Gastrocnemius medialis (tissue), 4 donors: ENCODE results near the gene BCOR.

Experiments
- CTCF ChIP-seq, 5 experiments: fragments of 450-650 bp in 3 of 5; fragments of 200-600 bp in 2 of 5; sonication (generic) in 2 of 5; IDR thresholded peaks in 4 of 5; conservative IDR thresholded peaks in 1 of 5; 1 replicate in 4 of 5; 2 replicates in 1 of 5; pipeline ENCODE4 v1.5.1; 2016 to 2019; ENCODE audit warnings: antibody characterized with exemption in 5 of 5, mild to moderate bottlenecking in 3 of 5, moderate library complexity in 3 of 5
- POLR2A ChIP-seq, 2 donors: fragments of 450-650 bp; IDR thresholded peaks; one replicate each; pipeline ENCODE4 v1.6.1; 2017; ENCODE audit warnings: antibody characterized with exemption in 2 of 2, mild to moderate bottlenecking in 2 of 2, moderate library complexity in 2 of 2

GRCh38 chrX:40076750-40077575 lies 20.8 kb downstream of the BCOR start:
- TF ChIP-seq CTCF (IDR thresholded peaks at IDR 0.05 in 4 of 5, conservative IDR thresholded peaks at IDR 0.05 in 1 of 5) (no peak), POLR2A (IDR thresholded peaks at IDR 0.05) (no peak)
